ENCODE results near the gene CIRBP.

DNA sequence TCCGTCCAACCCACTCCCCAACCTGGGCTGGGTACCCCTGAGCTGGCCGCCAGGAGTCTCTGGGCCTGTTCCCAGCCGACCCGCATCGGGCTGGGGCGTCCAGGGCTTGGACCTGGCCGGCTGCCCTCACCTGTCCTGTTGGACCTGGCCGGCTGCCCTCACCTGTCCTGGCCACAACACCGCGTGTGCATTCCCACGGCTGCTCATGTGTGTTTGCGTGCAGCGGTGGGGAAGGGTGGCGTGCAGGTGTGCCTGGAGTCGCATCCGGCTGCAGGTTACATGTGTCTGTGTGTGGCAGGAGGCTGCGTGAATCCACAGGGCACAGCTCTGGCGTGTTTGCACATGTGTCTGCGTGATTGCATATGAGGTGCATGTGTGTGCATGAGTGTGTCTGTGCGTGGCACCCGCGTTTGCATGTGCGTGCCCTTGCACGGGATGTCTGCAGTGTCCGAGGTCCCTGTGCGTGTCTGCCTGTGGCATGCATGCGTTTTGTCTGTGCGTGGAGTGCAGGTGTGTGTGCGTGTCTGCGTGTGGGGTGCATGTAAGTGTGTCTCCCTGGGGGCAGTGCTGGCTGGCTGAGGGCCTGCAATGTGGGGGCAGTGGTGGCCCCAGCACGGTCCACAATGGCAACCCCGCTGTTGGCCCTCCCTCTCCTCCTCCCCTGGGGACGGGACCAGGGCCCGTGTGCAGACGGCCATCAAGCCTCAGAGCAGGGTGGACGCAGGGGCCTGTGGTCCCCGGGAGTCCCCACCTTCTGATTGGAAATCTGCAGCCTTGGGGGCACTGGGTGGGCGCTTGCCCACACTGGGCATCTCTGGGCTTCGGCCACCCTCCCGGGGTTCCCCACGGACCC, 19.9 kb downstream of the CIRBP start:
- TF ChIP-seq CTCF (IDR thresholded peaks at IDR 0.05 in 2 of 3, conservative IDR thresholded peaks at IDR 0.05 in 1 of 3; ENCODE audit: insufficient read depth in 2 of 3, low read depth in 1 of 3, low read length in 3 of 3) (no peak), SNAPC5 (CRISPR knock-in tag; IDR thresholded peaks at IDR 0.05) (no peak), THAP7 (CRISPR knock-in tag; IDR thresholded peaks at IDR 0.05) (no peak), USF2 (CRISPR knock-in tag; IDR thresholded peaks at IDR 0.05) (no peak), RFX5 (IDR thresholded peaks at IDR 0.05; ENCODE audit: low read depth, low read length) (no peak), ZNF518B (CRISPR knock-in tag; IDR thresholded peaks at IDR 0.05) (no peak), ZNF586 (CRISPR knock-in tag; conservative IDR thresholded peaks at IDR 0.05) (no peak), NFE2L1 (tag; IDR thresholded peaks at IDR 0.05; ENCODE audit: borderline replicate concordance, low read depth) (no peak), NBN (IDR thresholded peaks at IDR 0.05; ENCODE audit: low read depth) (no peak), ZNF124 (CRISPR knock-in tag; IDR thresholded peaks at IDR 0.05) (no peak)

Data from K562 (cell line).